IPS-NIHi7 (cell line): ENCODE data around the gene PTPRK.
"Not testable (repeated sequence)": the region's sequence is repeated elsewhere in the genome, so short reads cannot be mapped to it uniquely, and the experiment has no call there.

Source experiments
- DNase-seq: peaks from one replicate; pipeline ENCODE4 v3.0.0; 2012; ENCODE audit warnings: mixed read lengths; ENCODE audit errors: extremely low spot score

PTPRK gene

DNA sequence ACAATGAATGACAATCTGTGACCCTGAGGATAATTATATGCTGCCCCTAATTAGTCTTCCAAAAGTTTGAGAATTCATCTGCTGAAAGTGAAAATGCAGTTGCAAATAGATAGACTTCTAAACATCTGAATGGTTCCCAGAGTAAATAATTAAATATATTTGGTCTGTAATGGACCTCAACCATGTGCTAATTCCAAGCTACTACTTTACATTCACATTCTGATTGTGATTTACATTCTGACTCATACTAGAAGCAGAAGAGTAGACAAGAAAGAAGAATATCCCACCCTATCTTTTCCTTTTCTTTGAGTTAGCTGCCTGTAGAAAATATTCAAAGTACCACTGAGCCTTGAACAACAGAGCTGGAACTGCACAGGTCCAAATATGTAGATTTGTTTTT lies 80.8 kb downstream of the PTPRK start:
- no peak for DNase-seq

GRCh38 chr6:128438393-128438792 lies 82.0 kb downstream of the PTPRK start:
- DNase-seq: no peak

DNA sequence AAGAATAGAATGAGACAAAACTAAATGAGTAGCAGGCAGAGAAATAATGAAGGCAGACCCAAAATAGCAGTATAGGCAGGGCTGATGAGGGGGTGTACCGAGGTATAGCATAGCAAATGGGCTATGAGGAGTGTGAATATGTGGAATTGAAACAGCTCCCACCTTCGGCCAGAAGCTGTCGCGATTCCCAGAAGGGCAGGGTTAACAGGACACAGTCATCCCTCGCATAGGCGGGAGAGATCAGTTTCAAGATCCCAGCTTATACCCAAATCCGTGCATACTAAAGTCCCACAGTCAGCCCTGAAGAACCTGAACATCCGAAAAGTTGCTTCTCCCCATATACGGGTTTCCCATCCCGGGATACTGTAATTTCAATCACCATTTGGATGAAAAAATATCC lies 82.7 kb downstream of the PTPRK start:
- DNase-seq: no peak

- not testable (repeated sequence) for DNase-seq
Observed at GRCh38 chr6:128434752-128435151, 85.6 kb downstream of the PTPRK start.

DNA sequence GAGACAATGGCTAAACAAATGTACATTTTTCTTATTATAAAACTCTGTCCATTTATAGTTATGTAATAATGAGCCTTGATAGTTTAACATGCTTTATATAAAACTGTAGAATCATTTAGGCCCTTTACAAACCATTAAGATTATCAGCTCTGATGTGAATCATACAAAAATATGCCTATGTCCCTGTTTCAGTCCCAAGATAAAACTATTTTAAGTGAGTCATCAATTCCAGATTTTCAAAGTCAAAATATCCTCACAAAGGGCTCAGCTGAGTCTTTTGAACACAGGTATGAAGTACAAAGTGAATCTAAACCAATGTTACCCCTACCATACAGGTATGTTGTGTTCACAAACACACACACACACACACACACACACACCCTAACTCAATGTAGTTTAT lies 88.0 kb downstream of the PTPRK start:
- no peak for DNase-seq

DNA sequence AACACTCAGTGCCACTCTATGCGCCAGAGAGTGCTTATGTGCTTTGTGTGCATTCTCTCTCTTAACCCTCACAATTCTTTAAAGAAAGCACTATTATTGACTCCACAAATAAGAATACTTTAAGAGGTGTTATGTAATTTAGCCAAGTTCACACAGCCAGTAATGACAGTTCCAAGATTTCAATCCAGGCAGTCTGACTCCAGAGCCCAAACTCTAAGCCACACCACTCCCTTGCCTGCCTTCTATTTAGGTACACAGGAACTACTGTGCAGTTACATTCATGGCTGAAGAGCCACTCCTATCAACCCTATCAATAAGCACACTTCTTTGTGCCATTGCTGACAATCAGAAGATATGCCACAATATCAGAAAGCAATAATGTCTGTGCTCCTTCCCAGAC lies 93.3 kb downstream of the PTPRK start:
- no peak for DNase-seq

- DNase-seq: no peak
Observed at GRCh38 chr6:128425856-128426255, 94.5 kb downstream of the PTPRK start.

GRCh38 chr6:128422871-128423270 lies 97.5 kb downstream of the PTPRK start:
- DNase-seq: no peak

GRCh38 chr6:128422200-128422599 lies 98.2 kb downstream of the PTPRK start:
- DNase-seq: no peak

- DNase-seq: no peak
Observed at GRCh38 chr6:128421788-128422187, 98.6 kb downstream of the PTPRK start.

- DNase-seq: no peak
Observed at GRCh38 chr6:128417698-128418097, 102.7 kb downstream of the PTPRK start.

DNA sequence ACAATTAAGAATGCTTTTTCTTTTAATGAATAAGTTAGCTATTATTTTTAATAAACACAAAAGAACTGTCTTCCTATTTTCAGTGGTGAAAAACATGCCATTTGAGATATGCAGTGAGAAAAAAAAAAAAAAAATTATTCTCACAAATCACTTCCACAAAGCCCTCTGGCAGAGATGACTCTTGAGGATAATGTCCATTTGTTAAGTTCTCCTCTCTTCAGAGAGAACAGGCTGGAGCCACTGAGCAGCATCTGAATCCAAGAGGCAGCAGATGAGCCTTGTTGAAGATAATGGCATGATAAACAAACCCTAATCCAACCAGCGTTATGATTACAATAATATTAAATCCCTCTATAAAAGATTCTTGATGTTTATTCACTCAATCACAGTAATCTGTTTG lies 105.0 kb downstream of the PTPRK start:
- DNase-seq: no peak

- DNase-seq: no peak
Observed at GRCh38 chr6:128414943-128415342, 105.5 kb downstream of the PTPRK start.

DNA sequence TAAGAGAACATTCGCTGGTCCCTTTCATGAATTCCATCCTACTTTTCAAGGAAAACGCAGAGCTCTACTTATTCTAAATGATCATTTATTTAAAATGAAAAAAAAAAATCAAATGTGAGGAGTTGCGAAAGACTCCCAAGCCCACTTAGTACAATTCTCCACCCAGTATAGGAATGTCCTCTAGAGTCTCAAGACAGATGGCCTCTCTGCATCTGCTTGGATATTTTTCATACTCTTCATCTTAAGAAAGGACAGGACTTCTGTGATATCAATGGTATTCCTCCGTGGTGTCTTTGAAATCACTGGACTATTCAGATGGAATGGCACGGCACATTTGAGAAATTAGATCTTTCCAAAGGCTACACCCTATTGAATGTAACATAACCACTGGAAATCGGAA lies 107.1 kb downstream of the PTPRK start:
- no peak for DNase-seq

- no peak for DNase-seq
Observed at GRCh38 chr6:128412680-128413079, 107.7 kb downstream of the PTPRK start.

DNA sequence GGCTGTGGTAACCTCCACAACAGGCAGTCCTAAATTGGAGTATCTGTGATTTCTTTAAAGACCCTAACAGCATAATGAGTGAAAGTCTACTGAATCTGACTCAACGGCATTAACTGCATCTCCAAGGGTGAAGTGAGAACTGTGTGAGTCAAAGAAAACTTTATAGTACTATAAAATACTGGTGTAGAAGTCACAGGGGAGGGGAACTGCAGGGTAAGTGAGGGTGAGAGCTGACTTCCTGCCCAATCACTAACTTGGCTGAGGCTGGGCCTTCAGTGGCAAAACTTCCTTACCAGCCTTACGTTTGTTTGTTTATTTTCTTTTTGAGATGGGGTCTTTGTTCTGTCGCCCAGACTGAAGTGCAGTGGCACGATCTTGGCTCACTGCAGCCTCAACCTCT lies 109.8 kb downstream of the PTPRK start:
- DNase-seq: peak; percentile 9

GRCh38 chr6:128409003-128409402 lies 111.4 kb downstream of the PTPRK start:
- DNase-seq: no peak

GRCh38 chr6:128406453-128406852 lies 113.9 kb downstream of the PTPRK start:
- DNase-seq: no peak

GRCh38 chr6:128403618-128404444 lies 116.6 kb downstream of the PTPRK start:
- DNase-seq: no peak

DNA sequence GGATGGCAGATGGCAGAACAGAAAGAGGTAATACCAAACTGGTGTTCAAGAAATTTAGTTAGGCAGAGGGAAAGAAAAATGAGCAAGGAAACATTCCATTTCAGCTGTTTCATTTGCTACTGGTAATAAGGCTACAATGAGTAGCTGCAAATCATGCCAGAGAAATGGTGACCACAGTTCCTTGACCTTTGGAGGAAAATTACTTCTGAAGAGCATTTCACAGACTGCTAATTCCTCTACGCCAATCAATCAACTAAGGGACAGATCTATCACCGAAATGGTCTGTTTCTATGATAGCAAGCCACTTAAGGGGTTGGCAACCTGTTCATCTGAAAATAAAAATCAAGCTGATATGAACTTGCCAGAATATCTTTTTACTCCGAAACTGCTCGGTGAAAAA lies 119.5 kb downstream of the PTPRK start:
- no peak for DNase-seq

GRCh38 chr6:128397996-128398395 lies 122.4 kb downstream of the PTPRK start:
- DNase-seq: no peak

DNA sequence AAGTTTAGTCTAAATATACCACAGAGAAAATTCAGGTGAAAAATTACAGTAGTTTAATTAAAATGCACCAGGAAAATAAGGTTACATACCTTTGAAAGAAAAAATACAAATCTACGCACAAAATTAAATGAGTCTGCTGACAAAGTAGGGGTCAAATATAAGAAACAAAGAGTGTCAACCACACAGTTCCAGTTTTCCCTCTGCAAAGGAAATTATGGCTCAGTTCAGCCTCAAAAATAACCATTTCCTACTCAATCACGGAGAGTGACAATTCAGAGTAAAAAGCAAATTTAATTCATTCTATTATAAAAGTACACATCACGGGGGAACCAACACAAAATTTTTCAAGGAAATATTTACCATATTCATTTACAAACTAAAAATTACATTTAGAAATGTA lies 124.8 kb downstream of the PTPRK start:
- no peak for DNase-seq

GRCh38 chr6:128395188-128395587 lies 125.2 kb downstream of the PTPRK start:
- DNase-seq: no peak

- no peak for DNase-seq
Observed at GRCh38 chr6:128394167-128394566, 126.2 kb downstream of the PTPRK start.
